AG20443 (cell line): ENCODE data around the gene STX8.
"Not testable (repeated sequence)": the region's sequence is repeated elsewhere in the genome, so short reads cannot be mapped to it uniquely, and the experiment has no call there.

Experiments
- DNase-seq: peaks from one replicate; pipeline ENCODE4 v3.0.0; 2012; ENCODE audit warnings: low spot score, mixed read lengths

Gene STX8

DNA sequence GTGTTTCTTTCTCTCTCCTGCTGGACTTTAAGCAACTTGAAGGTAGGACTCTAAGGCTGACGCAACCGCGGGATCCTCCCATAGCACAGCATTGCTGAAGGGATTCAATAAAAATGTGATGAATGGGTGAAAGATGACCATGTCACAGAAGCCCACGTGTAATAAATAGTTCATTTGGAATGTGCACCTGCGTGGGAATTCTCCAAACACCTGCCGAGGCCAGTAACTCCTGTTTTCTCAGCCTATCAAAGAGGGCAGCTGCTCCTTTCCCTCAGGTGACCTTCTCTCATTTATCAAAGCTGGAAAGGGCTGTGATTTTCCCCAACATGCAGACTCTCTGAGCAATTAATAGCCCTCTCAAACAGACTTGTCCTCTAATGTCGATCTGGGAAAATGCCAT, 235.7 kb downstream of the STX8 start:
- no peak for DNase-seq

DNA sequence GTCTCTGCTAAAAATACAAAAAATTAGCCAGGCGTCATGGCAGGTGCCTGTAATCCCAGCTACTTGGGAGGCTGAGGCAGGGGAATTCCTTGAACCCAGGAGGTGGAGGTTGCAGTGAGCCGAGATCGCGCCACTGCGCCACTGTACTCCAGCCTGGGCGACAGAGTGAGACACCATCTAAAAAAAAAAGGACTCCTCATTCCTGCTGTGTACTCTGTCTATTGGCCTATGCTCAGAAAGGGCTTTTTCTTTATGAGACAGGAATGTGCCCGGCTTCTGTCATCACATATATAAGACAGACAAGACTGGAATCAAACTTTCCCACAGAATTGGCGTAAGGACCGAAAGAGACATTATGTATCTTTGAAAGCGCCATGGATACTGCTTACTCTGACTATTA, 236.1 kb downstream of the STX8 start:
- not testable (repeated sequence) for DNase-seq

DNA sequence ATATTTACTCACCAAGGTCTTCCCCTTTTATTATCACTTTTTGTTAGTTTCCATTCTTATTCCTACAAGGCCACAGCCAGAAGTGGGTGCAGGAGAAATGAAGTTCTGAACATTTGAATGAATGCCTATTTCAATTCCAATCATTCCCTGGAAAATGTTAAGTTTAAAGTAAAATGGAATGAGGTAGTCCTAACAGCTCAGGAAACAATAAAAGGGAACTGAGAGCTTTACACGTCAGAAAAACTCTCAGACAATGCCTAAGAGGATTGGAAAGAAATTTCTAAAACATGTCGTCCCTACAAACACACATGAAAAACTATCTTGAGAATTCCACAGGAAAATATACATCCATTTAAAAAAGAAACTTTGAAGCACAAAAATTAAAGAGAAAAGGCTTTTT, 238.8 kb downstream of the STX8 start:
- no peak for DNase-seq

DNA sequence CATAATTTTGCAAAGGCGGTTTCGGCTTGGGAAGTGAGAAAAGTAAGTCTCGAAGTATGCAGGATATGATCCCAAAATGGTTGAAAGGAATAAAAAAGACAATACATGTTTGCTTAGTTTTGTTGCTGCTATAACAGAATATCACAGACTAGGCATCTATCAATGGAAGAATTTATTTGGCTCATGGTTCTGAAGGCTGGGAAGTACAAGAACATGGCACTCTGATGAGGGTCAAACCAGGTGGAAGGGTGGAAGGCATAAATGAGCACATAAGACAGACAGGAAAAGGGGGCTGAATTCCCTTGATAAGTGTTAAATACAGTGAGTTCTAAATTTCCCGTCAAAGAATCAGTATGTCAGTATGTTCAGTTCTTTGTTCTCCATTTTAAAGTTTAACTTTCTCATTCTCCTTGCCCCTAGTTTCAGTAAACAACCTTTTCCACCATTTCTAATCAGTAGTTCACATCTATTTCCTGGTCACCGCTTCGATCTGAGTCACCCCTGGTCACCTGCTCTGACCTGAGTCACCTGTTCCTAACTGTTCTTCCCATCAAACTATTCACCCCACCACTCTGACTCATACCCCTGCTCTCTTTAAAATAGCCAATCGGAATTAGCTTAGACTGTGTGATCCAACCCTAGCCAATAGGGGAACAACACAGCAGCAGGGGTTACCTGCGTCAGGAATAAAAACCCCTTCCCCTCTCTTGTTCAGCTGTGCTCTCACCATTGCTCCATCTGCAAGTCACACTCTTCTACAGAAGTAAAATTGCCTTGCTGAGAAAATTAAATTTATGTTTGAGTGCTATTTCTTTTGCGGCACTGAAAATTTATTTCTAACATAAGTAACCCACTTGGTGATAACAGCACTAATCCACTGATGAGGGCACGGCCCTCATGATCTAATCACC, 240.8 kb downstream of the STX8 start:
- no peak for DNase-seq

DNA sequence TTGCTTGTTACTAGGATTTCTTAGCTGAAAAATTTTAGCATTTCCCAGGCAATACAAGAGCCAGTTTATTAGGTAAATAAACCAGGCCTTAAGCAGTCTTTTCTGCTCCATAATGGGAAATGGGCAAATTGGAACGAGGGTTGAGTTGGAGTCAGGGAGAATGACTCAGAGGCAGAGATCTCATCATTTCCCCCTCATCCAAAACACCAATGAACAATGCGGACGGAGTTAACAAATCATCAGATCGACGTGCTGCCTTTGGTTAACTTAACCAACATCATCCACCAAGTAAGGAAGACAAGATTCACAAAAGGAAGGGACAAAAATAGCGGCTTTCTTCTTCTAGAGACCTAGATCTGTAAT, 243.5 kb downstream of the STX8 start:
- no peak for DNase-seq

DNA sequence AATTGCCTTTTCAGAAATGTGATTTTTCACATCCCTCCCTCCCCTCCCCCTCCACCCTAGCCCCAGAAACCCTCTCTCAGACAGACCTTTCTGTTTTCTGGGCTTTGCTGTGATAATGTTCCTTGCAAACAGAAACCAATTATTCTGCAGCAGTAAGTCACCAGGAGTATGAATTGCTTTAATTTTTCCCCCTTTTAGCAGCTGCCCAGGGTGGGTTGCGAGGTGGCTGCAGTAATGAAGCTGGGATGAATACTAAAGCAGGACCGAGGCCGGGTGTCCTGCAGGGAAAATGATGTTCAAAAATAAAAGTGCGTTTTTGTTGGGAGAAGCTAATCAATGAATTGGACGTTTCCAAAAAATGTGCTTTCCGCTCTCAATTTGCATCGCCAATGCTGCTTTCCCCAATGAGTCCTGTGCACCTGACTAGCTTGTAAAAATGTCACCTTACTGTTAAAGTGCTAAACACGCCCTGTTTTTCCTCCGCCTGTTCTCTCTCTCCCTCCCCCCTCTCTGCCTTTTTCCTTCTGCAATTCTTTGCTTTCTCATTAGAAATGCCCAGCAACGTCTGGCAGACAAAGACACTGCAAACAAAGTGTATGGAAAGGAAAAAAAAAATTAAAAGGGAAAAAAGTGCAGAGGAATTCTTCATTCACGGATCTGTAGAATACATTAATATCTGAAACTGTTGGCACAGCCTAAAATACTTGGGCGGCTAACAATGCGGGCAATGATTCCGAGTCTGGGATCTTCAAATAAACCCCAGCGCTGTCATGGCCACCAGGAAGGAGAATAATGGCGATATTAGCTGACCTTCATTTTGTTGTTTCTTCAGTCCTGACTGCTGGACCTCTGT, 244.1 kb downstream of the STX8 start:
- no peak for DNase-seq

DNA sequence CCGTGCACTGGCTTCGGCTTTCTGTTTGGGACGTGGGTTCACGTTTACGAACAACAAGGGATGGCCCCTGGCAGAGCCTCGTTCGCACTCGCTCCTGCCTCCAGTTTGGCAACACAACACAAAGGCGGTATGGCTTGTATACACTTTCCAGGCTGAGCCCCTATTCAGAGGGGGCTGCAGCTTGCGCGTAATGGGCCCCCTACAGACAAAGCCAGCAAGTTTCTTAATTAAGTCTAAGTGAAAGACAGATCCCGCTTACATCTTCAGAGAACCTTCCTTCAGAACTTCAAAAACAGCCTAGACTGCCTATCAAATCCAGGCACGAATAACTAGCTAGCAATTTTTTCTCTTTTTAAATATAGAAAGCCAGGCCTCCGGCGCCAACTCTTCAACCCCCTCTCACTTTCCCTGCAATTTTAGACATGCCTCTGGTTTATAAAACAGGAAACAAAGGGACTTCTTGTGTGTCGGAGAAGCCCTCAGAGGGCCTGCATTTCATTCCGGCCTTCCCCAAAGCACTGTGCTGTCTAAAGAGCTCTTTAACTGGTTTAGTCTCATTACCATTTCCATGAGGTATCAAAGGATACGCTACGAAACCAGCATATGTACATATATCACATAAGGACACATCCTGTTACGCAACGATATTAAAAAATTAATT, 244.9 kb downstream of the STX8 start:
- no peak for DNase-seq

DNA sequence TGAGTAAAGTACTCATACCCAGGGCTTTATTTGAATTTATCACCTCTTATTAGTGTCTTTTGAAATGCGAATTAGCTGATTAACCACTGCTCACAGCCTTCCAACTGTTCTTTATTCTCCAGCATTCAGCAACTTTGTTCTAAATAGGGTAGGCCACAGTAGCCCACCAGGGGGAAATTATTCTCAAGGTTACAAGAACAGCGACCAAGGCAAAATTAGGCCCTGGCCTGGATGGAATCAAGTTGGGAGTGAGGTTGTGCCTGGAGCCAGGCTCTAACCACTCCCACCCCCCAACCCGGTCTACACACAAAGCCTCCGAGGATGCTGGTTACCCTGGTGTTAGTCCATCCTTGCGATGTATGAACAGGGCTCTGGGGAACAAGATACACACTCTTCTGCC, 245.5 kb downstream of the STX8 start:
- DNase-seq = no peak

DNA sequence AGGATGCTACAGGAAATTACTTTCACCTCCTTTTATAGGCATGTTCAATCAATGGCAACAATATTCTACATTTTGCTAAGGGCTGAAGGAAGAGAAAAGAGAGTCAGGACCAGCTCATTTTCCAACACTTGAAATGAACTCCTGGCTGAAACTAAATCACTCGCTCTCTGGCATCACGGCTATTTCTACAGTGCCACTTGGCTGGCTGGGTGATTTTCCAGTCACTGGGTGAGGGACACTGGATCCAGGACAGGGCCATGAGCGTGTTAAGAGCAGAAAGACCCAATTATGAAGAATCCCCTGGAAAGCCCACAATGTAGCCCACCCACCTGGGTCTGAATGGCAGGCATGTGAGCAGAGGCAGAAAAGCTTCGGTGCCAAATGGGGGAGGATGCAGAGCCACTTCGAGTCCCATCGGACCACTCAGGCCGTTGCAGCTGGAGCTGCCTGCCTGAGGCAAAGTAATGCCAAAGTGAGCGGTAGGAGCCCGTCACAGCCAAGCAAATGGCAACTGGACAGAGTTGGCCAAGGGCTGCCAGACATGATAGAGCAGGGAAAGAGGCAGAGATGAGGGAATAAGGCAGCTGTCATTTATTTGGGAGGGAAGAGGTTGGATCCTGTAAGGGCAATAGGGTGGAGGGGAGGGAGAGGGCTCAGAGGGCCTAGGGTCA, 246.2 kb downstream of the STX8 start:
- no peak for DNase-seq

DNA sequence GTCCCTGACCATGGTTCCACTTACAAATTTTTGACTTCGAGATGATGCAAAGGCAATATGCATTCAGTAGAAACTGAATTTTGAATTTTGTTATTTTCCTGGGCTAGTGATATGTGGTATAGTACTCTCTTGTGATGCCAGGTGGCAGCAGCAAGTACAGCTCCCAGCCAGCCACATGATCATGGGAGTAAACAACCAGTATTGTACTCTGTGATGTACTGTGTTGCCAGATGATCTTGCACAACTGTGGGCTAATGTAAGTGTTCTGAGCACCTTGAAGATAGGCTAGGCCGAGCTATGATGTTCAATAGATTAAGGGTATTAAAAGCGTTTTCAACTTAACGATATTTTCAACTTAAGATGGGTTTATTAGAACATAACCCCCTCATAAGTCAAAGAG, 250.8 kb downstream of the STX8 start:
- DNase-seq = no peak

DNA sequence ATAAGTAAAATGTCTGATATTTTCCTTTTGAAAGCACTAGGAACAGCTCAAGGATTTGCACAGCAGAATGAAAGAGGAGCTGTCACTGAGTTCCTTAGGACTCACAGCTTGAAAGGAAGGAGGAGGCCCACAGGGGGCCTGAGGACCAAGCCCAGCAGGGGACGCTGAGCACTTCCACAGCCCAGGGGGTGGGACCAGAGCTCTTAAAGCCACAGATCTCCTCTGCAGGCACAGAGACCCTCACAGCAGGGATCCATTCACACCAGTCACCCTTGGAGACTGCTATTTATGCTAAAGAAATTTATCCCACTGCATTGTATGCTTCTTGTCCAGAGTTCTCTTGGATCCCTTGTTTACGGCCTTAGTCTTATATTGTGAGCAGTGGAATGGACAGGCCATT, 253.3 kb downstream of the STX8 start:
- DNase-seq = no peak

DNA sequence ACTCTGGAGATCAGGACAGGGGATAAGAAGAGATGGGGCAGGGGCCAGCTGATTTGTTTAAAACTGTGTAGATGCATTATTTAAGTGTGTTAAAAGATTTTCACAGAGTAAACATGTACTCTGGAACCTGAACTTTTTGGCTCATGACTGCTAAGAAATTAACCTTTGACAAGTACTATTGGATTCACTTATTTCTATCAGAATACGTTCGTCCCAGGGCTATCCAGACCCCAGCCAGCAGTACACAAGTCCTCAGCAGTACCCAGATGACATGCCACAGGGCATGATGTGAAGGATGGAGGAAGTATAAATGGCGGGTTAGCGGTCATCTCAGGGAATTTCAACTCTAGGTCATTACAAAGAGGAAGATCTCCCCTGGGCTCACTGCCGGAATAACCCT, 253.7 kb downstream of the STX8 start:
- DNase-seq = no peak

DNA sequence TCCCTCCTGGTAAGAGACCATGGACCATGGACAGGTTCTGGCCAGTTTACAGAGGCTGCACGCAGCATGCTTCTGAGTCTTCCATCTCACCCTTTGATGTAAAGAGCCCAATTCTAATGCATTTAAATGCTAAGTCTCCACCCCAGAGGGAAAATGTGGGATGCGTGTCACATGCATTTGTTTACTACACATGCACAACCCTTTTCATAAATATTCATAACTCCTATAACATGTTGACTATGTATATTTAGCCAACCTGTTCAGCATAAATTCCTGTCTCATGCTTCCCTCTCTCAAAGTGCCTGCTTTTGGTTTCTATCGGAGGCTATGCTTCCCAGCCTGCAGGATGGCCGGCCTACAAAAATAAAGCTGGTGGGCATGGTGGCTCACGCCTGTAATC, 260.3 kb downstream of the STX8 start:
- no peak for DNase-seq

DNA sequence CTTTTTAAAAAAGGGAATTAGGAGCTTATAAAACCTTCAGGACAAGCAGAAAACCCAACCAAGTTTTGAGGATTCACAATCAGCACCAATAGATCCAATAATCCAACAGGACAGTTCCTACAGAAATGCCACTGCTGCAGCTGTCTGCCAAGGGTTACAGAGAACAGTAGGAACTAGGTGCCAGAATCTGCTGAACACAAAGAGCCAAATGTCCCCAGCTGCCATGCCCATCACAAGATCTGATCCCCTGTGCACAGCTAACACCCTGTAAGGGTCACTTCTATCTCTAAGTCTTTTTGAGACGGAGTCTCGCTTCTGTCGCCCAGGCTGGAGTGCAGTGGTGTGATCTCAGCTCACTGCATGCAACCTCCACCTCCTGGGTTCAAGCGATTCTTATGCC, 262.3 kb downstream of the STX8 start:
- no peak for DNase-seq

DNA sequence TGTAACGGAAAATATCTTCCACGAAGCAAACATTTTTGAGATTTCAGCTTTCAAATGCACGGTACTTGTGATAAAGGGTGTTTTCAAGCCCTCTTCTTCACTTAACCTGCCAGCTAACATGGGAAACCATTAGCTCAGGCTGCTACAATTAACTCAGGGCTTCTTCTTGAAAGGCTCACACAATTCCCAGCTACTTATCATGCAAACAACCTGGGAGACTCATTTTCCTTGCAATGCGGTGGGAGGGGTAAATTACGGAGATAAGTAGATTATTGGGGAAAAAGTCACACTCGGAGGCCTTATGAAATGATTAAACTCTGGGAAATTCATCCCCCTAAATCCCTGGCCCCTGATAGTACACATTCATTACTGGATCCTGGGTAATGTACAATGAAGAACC, 266.4 kb downstream of the STX8 start:
- no peak for DNase-seq

DNA sequence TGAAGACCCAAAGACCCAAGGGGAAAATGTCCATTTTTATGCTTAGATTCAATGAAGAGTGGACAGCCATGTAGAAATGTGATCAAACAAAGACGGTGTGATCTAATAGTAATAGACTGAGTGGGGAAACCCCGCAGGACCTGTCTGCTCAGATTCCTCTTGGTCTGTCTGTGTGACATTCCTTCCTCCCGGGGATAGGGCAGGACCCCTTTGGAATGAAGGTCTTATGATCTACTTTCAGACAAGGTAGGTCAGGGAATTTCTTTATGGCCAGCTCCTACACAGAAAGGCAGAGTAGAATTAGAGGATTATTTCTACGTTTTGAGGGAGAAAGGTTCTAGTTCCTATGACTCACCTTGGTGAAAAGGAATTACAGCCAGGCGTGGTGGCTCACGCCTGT, 267.6 kb downstream of the STX8 start:
- DNase-seq = no peak

DNA sequence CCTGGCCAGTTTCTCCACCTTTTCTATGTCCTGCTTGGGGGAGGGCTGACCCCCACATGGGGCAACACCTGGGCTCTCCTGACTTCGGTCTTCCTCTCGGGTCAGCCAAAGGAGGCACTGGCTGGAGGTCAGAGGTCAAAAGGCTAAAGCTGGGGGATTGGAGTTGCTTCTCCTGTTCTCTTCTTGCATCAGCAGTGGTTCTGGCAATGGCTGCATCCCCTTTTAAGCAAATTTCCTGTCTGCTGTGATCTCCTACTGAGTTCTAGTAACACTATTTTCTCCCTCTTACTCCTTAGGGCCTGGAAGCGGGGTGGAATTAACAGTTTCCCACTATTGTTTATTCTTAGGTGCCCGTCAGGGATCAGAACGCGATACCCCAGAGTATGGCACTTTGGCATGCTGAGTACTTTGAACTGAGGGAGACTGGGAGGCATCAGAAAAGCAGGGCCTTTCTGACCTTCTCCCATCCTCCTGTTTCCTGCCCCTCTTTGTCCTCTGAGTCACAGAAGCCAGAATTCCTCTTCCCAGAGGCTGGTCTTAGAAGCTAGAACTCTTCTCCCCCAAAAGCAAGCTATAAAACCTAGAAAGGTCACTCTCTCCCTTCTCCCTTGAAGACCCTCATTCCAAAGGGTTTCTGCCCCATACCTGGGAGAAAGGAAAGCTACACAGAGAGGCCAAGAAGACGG, 268.2 kb downstream of the STX8 start:
- no peak for DNase-seq

DNA sequence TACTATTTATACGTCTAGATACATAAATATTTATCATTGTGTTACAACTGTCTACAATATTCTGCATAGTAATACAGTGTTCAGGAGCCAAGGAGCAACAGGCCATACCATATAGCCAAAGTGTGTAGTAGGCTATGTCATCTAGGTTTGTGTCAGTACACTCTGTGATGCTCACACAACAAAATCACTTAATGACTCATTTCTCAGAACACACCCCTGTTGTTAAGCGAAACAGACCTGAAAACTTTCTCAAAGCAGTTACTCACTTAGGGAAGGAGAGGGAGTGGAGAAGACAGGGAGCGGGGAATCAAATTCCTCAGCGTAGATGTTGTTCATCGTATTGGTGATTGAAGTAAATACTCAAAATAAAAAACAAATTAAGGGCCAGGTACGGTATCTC, 269.5 kb downstream of the STX8 start:
- DNase-seq = no peak

DNA sequence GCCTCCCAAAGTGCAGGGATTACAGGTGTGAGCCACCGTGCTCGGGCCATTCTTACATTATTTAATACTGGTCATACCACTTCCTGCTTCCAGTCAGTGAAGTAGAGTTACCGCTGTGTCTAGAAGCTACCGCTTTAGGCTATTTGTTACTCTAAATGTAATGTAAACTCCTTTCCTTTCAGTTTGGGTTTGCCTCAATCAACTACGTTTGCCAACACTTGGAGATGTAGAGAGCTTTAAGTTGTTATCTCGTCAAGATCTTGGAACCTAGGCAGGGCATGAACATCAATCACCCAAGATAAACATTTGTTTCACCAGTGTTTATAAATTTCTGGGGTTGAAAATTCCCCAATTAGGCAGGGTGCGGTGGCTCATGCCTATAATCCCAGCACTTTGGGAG, 275.9 kb downstream of the STX8 start:
- DNase-seq = no peak

DNA sequence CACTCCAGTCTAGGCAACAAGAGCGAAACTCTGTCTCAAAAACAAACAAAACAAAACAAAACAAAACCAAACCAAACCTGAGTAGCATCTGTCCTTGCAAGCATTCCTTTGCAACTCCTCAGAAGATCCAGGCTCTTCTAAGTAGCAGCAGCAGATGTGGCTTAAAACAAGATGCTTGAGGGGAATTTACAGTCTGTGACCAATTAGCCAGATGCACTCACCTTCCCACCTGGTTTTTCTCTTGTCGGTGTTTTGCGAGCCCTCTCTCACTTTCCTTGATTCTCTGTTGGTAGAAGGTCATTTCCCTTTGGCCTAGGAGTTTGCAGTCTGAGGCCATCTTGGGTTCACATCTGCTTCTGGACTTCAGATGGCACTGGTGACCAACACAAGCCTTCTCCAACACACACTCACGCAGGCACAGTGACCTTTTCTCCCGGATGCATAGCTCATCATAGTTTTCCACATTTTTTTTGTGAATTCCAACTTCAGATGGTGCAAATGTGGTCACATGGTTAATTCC, 276.8 kb downstream of the STX8 start:
- no peak for DNase-seq

DNA sequence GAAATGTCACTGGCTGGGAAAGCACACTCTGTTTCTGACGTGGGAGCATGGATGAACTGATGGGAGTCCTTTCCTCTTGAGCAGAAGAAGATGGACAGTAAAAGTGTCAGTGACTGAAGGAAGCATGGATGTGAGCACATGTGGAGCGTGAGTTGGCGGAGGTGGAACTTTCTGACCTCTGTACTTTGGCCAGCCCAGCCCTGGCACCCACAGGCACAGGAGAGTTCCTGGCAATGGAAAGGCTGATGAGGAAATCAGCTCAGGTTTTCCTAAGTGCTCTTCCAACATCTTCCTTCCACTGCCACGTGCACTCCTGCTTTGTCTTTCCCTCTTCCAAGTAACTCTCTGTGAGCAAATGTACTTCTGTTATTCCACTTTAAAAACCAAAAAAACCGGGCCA, 277.5 kb downstream of the STX8 start:
- no peak for DNase-seq
